DMS 273 (cell line): ENCODE results near the gene MTA3.

ENCODE experiments used
- DNase-seq: peaks from one replicate; lab custom pipeline; 2025; ENCODE audit not compliant: unreplicated experiment; lab: John Stamatoyannopoulos, UW

MTA3 gene

GRCh38 chr2:42757981-42758740, 189.7 kb downstream of the MTA3 start:
- DNase-seq: no peak

- DNase-seq: no peak
These were observed 190.3 kb downstream of the MTA3 start for GRCh38 chr2:42758751-42759150.

GRCh38 chr2:42761554-42761953, 193.1 kb downstream of the MTA3 start:
- DNase-seq: no peak

GRCh38 chr2:42762155-42762554, 193.7 kb downstream of the MTA3 start:
- no peak for DNase-seq

- DNase-seq: no peak
These were observed 194.7 kb downstream of the MTA3 start for GRCh38 chr2:42762823-42763804.

- DNase-seq: no peak
These were observed 195.7 kb downstream of the MTA3 start, which contains the start of gene OXER1 for GRCh38 chr2:42764096-42764495. Gene OXER1, minus strand, starts transcription at chr2:42764135. Its CDS starts 73 bp downstream, at chr2:42764062.

- DNase-seq: no peak
These were observed 196.5 kb downstream of the MTA3 start for GRCh38 chr2:42764901-42765300.

- no peak for DNase-seq
These were observed 197.3 kb downstream of the MTA3 start for GRCh38 chr2:42765686-42766085.

GRCh38 chr2:42767080-42767898, 198.9 kb downstream of the MTA3 start:
- DNase-seq: no peak

GRCh38 chr2:42767899-42768705, 199.7 kb downstream of the MTA3 start:
- DNase-seq: no peak

- DNase-seq: no peak
These were observed 200.3 kb downstream of the MTA3 start for GRCh38 chr2:42768706-42769256.

- DNase-seq: no peak
These were observed 201.3 kb downstream of the MTA3 start for GRCh38 chr2:42769583-42770287.

GRCh38 chr2:42770288-42771131, 202.1 kb downstream of the MTA3 start:
- DNase-seq: peak; percentile 82

GRCh38 chr2:42771546-42772153, 203.2 kb downstream of the MTA3 start:
- DNase-seq: no peak

- no peak for DNase-seq
These were observed 206.8 kb downstream of the MTA3 start for GRCh38 chr2:42775186-42775585.

GRCh38 chr2:42775810-42776209, 207.4 kb downstream of the MTA3 start:
- DNase-seq: no peak

GRCh38 chr2:42777883-42778805, 209.7 kb downstream of the MTA3 start:
- DNase-seq: no peak
